GM04504 (cell line): Measurements from ENCODE around the gene MBL2.

ENCODE experiments used
- DNase-seq: peaks from one replicate; pipeline ENCODE4 v3.0.0-alpha.2; 2012; ENCODE audit warnings: low read depth

Gene MBL2

GRCh38 chr10:52740155-52740549, 32.4 kb downstream of the MBL2 start:
- DNase-seq, result no peak

- DNase-seq, result no peak
These were observed 33.0 kb downstream of the MBL2 start for GRCh38 chr10:52739380-52740154.

- no peak for DNase-seq
These were observed 33.6 kb downstream of the MBL2 start for GRCh38 chr10:52738951-52739350.

GRCh38 chr10:52729271-52730104, 43.1 kb downstream of the MBL2 start:
- DNase-seq, result no peak

- DNase-seq, result no peak
These were observed 52.6 kb downstream of the MBL2 start for GRCh38 chr10:52720018-52720417.
